Nephron progenitor cell (in vitro differentiated cells): ENCODE results near the gene ALK.

ENCODE experiments used
- DNase-seq: peaks from one replicate; pipeline ENCODE4 v3.0.0; 2021
- H3K27ac Mint-ChIP-seq: 2 replicates; pipeline ENCODE4 v1.8.0; 2021; ENCODE audit warnings: mild to moderate bottlenecking, moderate library complexity, mixed read lengths
- H3K27me3 Mint-ChIP-seq: 2 replicates; pipeline ENCODE4 v1.8.0; 2021; ENCODE audit warnings: mild to moderate bottlenecking, low read depth, mixed read lengths; ENCODE audit not compliant: poor library complexity
- H3K36me3 Mint-ChIP-seq: 2 replicates; pipeline ENCODE4 v1.8.0; 2021; ENCODE audit warnings: low read depth, mixed read lengths
- H3K4me1 Mint-ChIP-seq: 2 replicates; pipeline ENCODE4 v1.8.0; 2021; ENCODE audit warnings: mixed read lengths
- H3K4me3 Mint-ChIP-seq: 2 replicates; pipeline ENCODE4 v1.8.0; 2021; ENCODE audit warnings: mild to moderate bottlenecking, moderate library complexity, mixed read lengths
- H3K9me3 Mint-ChIP-seq: 2 replicates; pipeline ENCODE4 v1.8.0; 2021; ENCODE audit warnings: mild to moderate bottlenecking, moderate library complexity, mixed read lengths
- CTCF ChIP-seq: fragments of 200-600 bp; sonication (generic); IDR thresholded peaks from 2 replicates; pipeline ENCODE4 v1.5.0; 2021; ENCODE audit warnings: antibody characterized with exemption

The ALK gene

GRCh38 chr2:29528891-29529520 is 392.4 kb downstream of the ALK start:
- Mint-ChIP-seq H3K36me3 (no peaks in the 10 kb centered on the region), H3K27ac (no peak overlapping the region), H3K4me1 (peaks cover 15% of the 10 kb centered on the region), H3K27me3 (peaks cover 15% of the 10 kb centered on the region), H3K4me3 (no peak overlapping the region), H3K9me3 (no peaks in the 10 kb centered on the region)
- DNase-seq = no peak
- TF ChIP-seq CTCF = no peak

GRCh38 chr2:29528371-29528770 is 393.0 kb downstream of the ALK start:
- no peak for DNase-seq
- Mint-ChIP-seq H3K27me3 (peaks cover 15% of the 10 kb centered on the region), H3K4me3 (no peak overlapping the region), H3K4me1 (peaks cover 15% of the 10 kb centered on the region), H3K36me3 (no peaks in the 10 kb centered on the region), H3K27ac (no peak overlapping the region), H3K9me3 (no peaks in the 10 kb centered on the region)
- TF ChIP-seq CTCF = no peak

- TF ChIP-seq CTCF = no peak
- no peak overlapping the region for H3K4me3 Mint-ChIP-seq
- H3K9me3 Mint-ChIP-seq = no peaks in the 10 kb centered on the region
- DNase-seq = no peak
- H3K36me3 Mint-ChIP-seq = no peaks in the 10 kb centered on the region
- peaks cover 15% of the 10 kb centered on the region for H3K4me1 Mint-ChIP-seq
- peaks cover 15% of the 10 kb centered on the region for H3K27me3 Mint-ChIP-seq
- H3K27ac Mint-ChIP-seq = no peak overlapping the region
These were observed 393.4 kb downstream of the ALK start for GRCh38 chr2:29527947-29528346.

GRCh38 chr2:29526587-29527586 is 394.5 kb downstream of the ALK start:
- DNase-seq = no peak
- TF ChIP-seq CTCF = no peak
- H3K27me3 Mint-ChIP-seq = peaks cover 18% of the 10 kb centered on the region

GRCh38 chr2:29525921-29526320 is 395.5 kb downstream of the ALK start:
- H3K4me1 Mint-ChIP-seq = peaks cover 15% of the 10 kb centered on the region
- peaks cover 23% of the 10 kb centered on the region for H3K27me3 Mint-ChIP-seq

More at GRCh38 chr2:29526587-29527586, 394.5 kb downstream of the ALK start:
- no peak overlapping the region for H3K4me3 Mint-ChIP-seq
- H3K4me1 Mint-ChIP-seq = peaks cover 15% of the 10 kb centered on the region
- H3K36me3 Mint-ChIP-seq = no peaks in the 10 kb centered on the region
- no peaks in the 10 kb centered on the region for H3K9me3 Mint-ChIP-seq
- H3K27ac Mint-ChIP-seq = no peak overlapping the region

More at GRCh38 chr2:29525921-29526320, 395.5 kb downstream of the ALK start:
- no peak for TF ChIP-seq CTCF
- Mint-ChIP-seq H3K36me3 (no peaks in the 10 kb centered on the region), H3K4me3 (no peak overlapping the region), H3K27ac (no peak overlapping the region), H3K9me3 (no peaks in the 10 kb centered on the region)
- peak; percentile 10 for DNase-seq
